CD4-positive, alpha-beta T cell treated with Interleukin-17A for 1 hour (primary cell): Measurements from ENCODE around the gene FBXL20.

ENCODE experiments used
- DNase-seq: peaks from one replicate; pipeline ENCODE4 v3.0.0-alpha.2; 2020

The FBXL20 gene

DNA sequence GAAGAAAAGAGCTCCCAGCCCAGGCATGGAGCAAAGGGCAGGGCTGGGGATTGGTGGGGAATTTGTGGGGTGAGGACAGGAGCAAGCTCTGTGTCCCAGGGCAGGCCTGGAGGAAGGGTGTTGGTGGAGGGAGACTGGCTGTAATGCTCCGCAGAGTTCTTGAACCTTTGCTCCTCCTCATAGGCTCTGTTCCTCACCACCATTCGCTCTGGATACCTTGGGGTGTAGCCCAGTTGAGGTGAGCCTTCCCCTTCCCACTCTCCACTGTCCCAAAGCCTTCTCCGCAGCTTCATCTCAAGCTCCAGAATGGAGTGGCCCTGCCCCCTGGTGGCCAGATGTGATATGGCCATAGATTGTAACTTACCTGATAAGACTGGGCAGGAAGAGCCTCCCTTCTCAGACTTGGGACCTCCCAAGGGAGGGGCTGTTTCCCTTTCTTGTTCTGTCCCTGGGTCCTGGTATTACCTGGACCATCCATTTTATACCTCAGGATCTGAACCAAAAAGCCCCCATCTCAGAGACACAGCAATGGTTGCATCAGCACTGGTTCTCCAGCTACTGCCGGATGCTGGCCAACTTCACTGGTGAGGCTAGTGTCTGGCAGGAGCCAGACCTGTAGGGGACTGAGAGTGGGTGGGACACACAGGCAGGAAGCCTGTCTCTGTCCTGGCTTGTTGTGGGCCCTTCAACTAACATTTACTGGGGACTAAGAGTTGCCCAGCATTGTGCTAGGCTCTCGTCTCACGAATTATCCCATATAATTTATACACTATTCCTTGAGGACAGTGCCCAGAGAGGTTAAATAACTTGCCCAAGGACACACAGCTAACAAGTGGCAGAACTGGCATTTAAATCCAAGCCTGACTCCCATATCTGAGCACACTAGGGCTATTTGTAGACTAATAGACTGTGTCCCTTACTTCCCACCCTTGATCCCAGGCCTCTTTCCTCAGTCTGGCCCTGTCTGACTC is 156.5 kb downstream of the FBXL20 start:
- peak; percentile 87 for DNase-seq

DNA sequence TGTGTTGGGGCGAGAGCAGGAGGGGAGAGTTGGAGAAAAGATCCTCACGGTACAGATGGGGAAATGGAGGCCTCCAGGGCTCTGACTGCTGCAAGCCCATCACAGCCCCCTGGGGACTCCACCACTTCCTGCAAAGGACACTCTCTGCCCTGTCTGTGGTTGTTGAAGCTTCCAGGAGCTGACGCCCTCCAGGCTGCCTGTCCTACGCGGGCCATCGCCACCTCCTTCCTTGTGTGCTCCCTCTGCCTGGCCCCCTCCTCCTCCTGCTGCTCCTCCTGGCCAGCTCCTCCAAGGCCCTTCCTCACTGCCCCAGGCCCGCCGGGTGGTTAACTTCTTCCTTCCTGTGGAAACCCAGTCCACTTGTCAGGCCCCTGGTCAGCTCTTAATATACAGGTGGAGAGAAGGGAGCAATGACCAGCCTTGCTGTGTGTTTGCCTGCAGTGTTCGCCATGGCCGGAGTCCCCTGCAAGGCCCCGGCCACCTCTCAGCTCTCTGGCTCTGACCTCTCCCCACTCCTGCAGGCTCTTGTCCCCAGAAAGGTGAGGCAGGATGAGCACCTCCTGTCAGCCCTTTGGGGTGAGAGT is 157.3 kb downstream of the FBXL20 start:
- DNase-seq = no peak

DNA sequence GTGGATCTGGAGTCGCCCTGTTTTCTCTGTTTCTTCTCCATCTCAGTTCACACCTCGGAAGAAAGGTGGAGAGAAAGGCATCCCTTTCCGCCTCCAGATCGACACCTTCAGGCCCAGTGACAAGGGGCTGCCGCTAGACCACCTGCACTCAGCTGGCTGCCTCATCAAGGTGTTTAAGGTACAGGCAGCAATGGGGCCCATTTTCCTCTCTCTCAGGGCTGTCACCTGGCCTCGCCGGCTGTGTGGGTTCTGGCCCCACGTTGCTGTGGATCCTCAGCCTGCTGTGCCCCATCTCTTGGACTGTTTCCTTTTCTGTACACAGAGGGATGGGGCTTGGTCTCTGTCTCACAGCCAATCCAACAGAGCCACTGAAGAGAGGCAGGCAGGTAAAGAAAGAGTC is 158.3 kb downstream of the FBXL20 start:
- DNase-seq = no peak

DNA sequence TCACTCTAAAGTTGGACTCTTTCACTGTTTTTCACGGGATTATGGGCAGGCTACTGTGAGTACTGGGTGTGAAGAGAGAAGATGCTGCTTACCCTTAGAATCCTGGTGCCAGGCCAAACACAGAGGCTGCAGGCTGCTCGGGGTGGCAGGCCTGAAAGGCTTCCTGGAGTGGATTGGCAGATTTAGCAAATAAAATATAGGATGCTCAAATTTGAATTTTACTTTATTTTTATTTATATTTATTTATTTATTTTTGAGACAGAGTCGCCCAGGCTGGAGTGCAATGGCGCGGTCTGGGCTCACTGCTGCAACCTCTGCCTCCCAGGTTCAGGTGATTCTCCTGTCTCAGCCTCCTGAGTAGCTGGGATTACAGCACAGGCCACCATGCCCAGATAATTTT is 160.8 kb downstream of the FBXL20 start:
- no peak for DNase-seq

DNA sequence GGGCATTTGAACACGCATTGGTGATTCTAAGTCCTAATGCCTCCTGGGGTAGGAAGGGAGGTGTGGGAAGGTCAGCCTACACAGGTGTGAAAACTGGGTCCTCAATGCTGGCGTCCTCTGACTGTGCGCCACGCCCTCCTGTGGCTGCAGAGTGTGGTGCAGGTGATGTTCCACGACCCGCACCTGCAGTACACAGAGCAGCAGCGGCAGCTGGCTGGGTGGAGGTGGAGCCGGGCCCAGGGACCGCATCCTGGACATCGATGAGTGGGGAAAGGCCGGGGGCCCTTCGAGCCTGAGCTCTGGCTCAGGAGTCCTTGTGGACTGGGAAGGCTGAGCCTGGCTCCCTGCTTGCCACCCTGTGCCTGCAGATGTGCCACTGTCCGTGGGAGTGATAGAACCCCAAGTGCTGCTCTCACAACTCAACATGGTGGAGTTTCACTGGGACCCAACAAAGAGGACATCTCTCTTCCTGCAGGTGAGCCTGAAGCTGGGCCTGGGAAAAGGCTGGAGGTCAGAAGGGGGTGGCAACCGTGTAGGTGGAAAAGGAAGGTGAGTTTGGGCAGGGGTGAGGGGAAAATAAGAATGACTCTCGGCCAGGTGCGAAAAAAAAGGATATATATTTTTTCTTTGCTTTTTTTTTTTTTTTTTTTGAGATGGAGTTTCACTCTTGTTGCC is 161.6 kb downstream of the FBXL20 start:
- peak; percentile 80 for DNase-seq

DNA sequence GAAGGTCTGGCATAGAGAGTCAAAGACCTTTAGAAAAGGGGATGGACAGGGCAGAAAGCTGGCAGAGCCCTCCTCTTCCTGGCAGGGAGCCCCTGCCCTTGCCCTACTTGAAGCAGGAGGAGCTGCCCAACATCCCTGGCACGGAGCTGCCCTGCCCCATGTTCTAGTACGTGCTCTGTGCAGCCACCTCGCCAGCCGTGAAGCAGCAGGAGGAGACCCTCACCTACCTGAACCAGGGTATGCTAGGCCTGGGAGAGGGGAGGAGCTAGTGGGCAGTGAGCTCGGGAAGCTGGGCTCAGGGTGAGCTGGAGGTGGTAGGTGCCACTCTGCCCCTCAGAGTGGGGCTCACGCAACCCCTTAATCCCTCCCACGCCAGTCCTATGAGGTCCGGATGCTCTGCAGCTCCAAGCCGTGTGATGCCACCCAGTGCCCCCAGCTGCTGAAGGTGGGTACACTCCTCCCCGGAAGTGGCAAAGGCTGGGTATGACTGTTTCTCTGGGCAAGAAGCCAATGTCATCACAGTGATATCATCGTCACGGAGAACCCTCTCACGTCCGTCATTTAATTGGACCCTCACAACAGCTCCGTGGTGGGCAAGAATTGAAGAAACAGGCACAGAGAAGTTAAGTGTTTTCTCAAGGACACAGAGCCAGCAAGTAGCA is 163.0 kb downstream of the FBXL20 start:
- peak; percentile 92 for DNase-seq

DNA sequence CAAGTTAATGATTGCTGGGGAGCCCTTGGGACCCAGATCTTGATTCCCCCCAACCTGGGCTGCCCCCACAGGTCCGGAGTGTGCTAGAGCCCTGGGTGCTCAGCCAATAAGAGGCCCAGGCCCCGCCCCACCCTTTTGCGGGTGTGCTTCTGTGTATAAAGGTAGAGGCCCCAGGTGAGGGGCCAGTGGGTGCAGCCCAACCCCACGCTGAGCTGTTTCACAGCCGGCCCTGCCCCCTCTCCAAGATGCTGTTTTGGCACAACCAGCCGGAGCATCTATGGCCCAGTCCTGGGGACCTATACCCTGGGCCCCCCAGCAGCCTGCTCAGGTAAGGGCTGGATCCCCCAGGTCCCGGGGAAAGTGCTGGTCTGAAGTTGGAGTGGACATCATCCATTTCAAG is 163.8 kb downstream of the FBXL20 start:
- no peak for DNase-seq

DNA sequence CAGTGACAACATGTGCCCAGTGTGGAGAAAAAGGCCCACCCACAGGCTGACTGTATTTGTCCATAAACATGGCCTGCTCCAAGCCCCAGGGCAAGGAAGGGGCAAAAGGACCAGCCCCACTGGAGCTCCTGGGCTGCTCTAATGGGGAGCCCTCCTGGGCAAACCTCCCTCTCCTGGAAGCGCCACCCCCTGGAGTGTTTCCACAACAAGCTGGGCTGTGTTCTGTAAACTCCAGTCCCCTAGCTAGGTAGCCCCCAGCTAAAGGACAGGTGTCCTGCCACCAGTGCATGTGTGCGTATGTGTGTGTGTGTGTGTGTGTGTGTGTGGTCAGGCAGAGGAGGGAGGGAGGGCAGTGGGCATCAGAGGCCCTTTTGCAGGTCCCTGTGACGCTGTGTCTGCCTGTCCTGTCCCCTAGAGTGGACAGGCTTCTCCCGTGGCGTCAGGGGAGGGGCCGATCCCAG is 164.4 kb downstream of the FBXL20 start:
- DNase-seq = no peak

DNA sequence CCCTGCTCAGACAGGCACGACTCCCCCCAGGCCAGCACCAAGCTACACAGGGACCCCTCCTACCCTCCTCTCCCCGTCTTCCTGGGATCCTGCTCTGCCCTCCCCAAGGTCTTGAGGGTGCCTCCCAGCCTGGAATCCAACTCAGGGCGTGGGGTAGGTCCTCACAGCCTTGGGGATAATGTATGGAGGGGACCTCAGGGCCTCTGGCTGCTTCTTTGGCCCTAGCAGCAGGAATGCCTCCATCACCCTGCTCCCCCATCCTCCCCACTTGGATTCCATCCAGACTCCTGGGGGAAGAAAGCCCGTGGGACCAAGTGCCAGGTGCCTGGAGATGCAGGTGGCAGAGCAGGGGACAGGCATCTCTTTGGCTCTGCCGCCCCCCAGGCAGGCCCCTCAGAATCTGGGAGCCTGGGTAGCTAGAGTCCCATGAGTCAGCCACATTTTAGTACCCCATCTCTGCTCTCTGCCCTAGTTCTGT is 164.9 kb downstream of the FBXL20 start:
- no peak for DNase-seq

DNA sequence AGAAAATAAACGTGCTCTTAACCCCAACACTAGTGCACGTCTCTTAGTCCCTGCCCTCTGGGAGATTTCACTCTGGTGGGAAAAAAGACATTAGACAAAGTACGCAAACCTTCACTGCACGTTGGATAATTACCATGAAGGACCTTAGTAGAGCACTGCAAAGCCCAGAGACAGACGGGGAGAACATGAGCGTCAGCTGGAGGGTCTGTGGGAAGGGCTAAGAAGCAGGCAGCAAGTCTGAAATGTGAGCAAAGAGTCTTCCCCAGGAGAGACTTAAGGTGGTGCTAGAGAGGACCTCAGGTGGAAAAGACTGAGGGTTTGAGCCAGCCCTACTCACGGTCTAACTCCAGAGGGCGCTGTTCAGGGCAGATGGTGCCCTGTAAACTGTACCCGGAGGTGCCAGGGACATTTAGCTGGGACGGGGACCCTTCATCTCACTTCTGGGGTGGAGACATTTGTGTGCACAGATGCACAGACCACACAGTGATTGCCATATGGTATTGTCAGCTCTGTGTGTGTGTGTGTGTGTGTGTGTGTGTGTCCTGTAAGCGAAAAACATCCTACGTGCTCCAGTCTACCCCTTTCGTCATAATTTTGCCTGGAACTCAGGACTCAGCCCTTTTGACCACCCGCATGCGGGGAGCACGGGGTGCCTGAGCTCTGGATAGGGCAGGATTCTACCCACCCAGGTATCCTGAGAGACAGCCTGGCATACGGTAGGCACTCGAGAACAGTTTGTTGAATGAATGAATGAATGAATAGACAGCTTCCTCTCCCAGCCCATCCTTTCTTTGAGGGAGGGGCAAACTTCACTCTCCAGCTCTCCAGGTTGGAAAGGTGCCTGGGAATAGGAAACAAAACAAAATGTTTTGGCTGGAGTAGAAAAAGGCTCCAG is 165.6 kb downstream of the FBXL20 start:
- peak; percentile 77 for DNase-seq

DNA sequence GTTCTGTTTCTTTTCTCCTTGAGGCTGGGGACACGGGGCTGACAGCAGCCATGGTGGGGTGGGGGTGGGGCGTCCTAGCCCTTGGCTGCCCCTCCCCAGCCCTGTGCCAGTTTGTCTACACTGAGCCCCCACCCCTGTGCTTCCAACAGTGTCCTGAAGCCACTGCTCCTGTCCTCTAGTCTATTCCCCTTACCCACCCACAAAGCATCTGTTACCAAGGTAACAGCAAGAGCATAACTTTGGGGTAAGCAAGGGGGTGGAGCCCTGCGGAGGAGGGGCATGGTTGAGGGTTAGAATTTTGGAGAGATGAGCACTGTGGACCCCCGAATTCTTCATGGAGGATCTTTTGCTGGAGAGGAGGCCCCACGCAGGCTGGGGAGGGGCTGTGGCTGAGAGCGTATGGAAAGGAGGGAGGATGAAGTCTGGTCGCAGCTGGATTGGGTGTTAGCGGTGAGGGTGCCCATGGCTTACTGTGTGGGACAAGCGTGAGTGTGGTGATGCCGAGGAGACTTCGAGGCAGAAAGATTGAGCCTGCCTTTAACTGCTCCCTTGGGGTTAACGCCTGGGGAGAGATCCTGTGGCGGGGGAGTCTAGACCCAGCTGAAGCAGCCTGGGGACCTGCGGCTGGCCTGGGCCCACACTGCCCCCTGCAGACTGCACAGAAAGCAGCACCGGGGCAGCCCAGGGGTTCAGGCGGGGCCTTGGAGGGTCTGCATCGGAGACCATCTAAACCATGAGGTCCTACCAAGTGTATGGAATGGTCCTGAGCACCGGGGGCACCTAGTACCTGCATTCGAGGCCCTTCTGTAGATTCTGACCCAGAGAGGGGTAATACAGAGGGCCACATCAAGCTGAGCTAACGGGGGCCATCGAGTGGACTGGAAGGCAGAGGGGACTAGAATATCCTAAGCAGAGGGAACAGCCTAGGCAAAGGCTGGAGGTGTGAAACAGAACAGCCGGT is 169.6 kb downstream of the FBXL20 start:
- peak; percentile 74 for DNase-seq

DNA sequence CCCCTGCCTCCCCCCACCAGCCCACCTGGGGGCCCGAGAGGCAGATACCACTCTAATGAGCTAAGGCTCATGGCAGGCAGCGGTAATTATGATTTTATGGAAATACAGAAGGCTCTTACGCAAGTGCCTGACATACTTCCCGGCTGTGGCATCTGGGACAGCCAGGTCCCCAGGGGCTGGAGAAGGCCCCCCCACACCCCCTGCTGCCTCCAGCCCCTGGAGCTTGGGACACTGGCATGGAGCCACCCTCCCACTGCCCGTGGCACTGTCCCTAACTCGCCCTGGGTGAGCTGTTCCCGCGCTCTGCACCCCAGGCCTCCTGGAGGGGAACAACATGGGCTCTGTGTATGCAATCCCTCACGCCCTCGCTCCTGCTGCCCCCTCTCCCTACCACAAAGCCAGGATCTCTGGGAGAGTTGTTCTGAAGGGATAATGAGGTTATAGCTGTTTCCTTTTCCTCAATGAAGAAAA is 170.3 kb downstream of the FBXL20 start:
- DNase-seq = no peak

DNA sequence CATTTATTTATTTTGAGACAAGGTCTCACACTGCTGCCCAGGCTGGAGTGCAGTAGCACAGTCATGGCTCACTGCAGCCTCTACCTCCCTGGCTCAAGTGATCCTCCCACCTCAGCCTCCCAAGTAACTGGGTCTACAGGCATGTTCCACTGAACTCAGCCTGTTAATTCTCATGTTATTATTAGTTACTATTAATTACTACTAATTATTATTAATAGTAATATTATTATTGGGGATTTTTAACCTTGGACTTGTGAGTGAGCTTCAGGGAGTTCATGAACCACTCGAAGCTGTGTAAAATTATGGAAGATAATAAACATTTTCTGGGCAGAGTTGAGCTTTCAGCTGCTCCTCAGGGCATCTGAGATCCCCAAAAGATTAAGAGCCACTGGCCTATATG is 171.1 kb downstream of the FBXL20 start:
- DNase-seq = no peak

DNA sequence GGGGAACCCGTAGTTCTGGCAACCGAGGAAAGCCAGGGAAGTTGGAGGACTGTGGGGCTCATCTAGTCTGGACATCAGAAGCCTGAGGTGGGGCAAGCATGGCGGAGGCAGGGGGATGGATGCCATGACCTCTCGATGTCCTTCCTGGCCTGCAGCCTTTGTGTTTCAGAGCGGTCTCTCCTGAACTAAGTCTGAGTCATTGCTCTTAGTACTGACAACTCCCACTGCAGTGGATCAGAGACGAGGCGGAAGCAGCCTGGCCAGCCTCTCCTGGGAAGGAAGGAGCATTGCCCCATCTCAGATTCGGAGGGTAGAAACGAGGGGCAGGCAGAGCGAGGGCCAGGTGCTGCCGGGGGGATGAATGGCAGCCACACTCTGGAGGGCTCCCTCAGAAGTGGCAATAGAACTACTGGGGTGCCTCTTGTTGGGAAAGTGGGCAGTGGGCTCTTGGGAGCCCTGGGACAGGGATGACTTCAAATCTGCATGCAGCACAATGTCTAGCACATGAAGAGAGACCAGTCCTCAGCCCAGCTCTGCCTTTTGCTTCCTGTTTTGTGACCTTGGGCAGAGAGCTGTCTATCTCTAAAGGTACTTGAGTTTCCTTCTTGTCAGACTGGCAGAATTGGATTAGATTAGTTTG is 172.0 kb downstream of the FBXL20 start:
- no peak for DNase-seq

DNA sequence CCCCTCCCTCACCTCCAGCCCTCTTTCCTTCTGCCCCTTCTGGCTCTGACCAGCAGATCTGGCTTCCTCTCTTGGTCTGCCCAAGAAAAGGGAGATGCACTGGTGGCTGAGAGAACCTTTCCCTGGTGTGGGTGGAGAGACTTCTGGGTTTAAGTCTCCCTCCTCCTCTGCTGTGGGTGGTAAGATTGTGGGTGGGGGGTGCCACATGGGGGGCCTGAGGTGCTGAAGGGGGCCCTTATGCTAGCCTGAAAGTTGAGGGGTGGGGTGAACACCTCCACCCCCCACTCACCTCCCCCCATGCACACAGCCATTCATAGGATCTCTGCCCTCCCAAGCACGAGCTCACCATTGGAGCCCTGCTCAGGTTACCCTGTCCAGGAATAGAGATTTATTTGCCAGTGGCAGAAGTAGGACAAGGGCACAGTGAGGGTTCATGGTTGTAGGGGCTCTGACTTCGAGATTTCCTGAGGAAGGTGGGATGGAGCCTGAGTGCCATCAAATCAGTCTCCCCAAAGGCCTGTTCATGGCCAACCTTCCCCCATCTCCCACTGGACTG is 174.0 kb downstream of the FBXL20 start:
- DNase-seq = no peak

DNA sequence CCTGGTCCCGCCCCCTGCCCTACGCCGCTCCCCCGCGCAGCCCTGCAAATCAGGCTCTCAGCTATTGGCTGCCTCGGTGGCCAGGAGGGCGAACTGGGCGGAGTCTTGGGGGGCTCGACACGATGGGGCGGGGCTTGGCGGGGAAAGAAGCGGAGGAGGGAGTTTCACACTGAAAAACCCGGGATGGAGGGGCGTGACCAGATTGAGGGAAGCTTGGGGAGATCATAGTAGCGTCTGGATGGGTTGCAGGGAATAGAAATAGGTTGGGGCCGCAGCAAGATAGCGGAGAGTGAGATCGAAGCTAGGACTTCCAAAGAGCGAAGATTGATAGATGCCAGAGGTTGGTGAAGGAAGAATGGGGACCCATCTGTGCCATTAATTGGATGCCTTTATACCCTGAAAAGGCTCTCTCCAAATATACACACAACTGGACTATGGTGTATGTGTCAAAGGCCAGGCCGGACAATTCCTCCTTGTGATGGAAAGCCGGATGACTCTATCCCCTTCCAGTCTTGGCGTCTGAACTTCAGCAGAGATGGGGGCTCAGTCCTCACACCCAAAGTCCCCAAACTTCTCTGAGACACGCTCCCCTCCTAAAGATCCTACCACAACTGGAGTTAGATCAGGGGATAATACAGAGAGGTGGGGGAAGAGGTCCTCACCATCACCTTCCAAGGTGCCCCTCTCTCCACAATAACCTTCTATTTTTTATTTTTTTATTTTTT is 175.3 kb downstream of the FBXL20 start:
- peak; percentile 59 for DNase-seq

DNA sequence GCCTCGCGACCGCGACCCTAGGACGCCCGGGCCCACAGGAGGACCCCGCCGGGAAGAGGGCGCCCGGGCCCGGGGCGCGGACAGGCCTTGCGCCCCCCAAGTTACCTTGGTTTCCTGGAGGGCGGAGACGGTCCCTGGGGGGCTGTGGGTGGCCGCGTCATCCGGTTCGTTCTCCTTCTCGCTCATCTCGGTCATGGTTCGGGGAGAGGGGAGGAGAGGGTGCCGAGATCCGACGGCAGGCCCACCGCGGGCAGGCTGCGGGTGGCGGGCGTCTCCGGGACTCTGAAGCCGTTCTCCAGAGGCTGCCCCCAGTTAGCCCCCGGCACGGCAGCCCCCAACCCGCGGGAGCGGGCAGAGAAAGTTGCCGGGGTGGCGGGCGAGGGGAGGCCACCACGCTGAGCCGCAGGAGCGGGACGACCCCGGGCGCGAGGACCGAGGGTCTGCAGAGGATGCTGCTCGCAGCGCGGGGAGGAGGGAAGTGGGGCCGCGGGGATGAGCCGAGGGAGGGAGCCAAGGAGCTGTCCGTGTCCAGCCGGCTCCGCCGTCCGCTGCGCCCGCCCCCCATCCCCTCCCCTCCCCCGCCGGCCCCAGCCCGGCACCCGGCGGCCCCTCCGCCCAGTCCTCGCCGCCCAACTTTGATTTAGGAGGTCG is 176.0 kb downstream of the FBXL20 start, which contains the start of gene STAC2:
Gene STAC2, minus strand, starts transcription at position 638 of the 651 bp plus-strand sequence. Its CDS starts 443 bp downstream, at position 195.
- DNase-seq = no peak

DNA sequence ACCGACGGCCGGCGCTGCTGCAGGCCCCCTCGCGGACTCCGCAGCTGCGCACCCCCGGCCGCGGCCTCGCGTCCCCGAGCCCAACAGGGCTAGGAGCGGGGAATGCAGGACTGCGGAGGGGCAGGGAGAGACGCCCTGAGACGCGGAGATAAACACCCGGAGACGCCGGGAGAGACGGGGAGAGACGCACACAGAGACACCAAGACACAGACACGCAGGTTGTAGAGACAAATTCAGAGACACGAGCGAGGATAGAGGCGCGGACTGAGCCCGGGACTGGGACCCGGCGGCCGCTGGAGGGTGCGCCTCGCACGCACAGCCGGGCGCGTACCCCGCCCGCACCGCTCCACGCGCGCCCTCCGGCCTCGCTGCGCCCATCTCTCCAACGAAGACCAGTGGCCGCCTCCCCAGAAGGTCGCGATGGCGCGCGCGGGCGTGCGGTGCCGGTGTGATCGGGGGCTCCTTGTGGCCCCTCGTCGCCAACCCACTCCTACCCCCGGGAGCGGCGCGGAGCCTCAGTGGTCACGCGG is 176.6 kb downstream of the FBXL20 start:
- no peak for DNase-seq
